IPS-18c (cell line): ENCODE data around the gene OBSCN.
"Not testable (repeated sequence)": the region's sequence is repeated elsewhere in the genome, so short reads cannot be mapped to it uniquely, and the experiment has no call there.

Experiments
- H3K4me3 ChIP-seq: 2 replicates; pipeline ENCODE4 v1.7.0; 2013; ENCODE audit warnings: low read depth, mild to moderate bottlenecking, low read length, moderate library complexity; ENCODE audit not compliant: insufficient read depth
- H3K9me3 ChIP-seq: one replicate; pipeline ENCODE4 v1.6.1; 2013; ENCODE audit warnings: mild to moderate bottlenecking, low read length, moderate library complexity; ENCODE audit not compliant: control insufficient read depth, insufficient read depth

OBSCN gene

GRCh38 chr1:228258486-228258885, 50.6 kb downstream of the OBSCN start:
- H3K9me3 ChIP-seq: no peaks in the 10 kb centered on the region

GRCh38 chr1:228259368-228259894, 51.6 kb downstream of the OBSCN start:
- H3K4me3 ChIP-seq: no peak overlapping the region
- no peaks in the 10 kb centered on the region for H3K9me3 ChIP-seq

More at GRCh38 chr1:228258486-228258885, 50.6 kb downstream of the OBSCN start:
- no peak overlapping the region for H3K4me3 ChIP-seq

- Histone ChIP-seq H3K4me3 (no peak overlapping the region), H3K9me3 (peaks cover 2% of the 10 kb centered on the region)
Observed at GRCh38 chr1:228259951-228260350, 52.1 kb downstream of the OBSCN start.

GRCh38 chr1:228261706-228262105, 53.9 kb downstream of the OBSCN start:
- no peak overlapping the region for H3K4me3 ChIP-seq
- peaks cover 2% of the 10 kb centered on the region for H3K9me3 ChIP-seq

GRCh38 chr1:228262475-228262874, 54.6 kb downstream of the OBSCN start:
- Histone ChIP-seq H3K9me3 (peaks cover 2% of the 10 kb centered on the region), H3K4me3 (no peak overlapping the region)

- peaks cover 2% of the 10 kb centered on the region for H3K9me3 ChIP-seq
- no peak overlapping the region for H3K4me3 ChIP-seq
Observed at GRCh38 chr1:228263636-228264035, 55.8 kb downstream of the OBSCN start.

- H3K4me3 ChIP-seq: no peak overlapping the region
- peaks cover 2% of the 10 kb centered on the region for H3K9me3 ChIP-seq
Observed at GRCh38 chr1:228264090-228264829, 56.4 kb downstream of the OBSCN start.

- Histone ChIP-seq H3K9me3 (peaks cover 2% of the 10 kb centered on the region), H3K4me3 (no peak overlapping the region)
Observed at GRCh38 chr1:228265167-228265566, 57.3 kb downstream of the OBSCN start.

GRCh38 chr1:228267962-228268880, 60.4 kb downstream of the OBSCN start:
- peaks cover 2% of the 10 kb centered on the region for H3K9me3 ChIP-seq
- H3K4me3 ChIP-seq: no peak overlapping the region

GRCh38 chr1:228268881-228269265, 61.0 kb downstream of the OBSCN start:
- Histone ChIP-seq H3K9me3 (peaks cover 2% of the 10 kb centered on the region), H3K4me3 (no peak overlapping the region)

- H3K4me3 ChIP-seq, H3K9me3 ChIP-seq: not testable (repeated sequence)
Observed at GRCh38 chr1:228269431-228269830, 61.6 kb downstream of the OBSCN start.

GRCh38 chr1:228270032-228270431, 62.2 kb downstream of the OBSCN start:
- H3K9me3 ChIP-seq: no peaks in the 10 kb centered on the region
- no peak overlapping the region for H3K4me3 ChIP-seq

GRCh38 chr1:228271701-228272251, 63.9 kb downstream of the OBSCN start:
- Histone ChIP-seq H3K4me3 (no peak overlapping the region), H3K9me3 (no peaks in the 10 kb centered on the region)

GRCh38 chr1:228272331-228272791, 64.5 kb downstream of the OBSCN start:
- H3K9me3 ChIP-seq: no peaks in the 10 kb centered on the region
- H3K4me3 ChIP-seq: no peak overlapping the region

GRCh38 chr1:228272831-228273571, 65.2 kb downstream of the OBSCN start:
- no peak overlapping the region for H3K4me3 ChIP-seq
- no peaks in the 10 kb centered on the region for H3K9me3 ChIP-seq

GRCh38 chr1:228273720-228274451, 66.0 kb downstream of the OBSCN start:
- Histone ChIP-seq H3K4me3 (no peak overlapping the region), H3K9me3 (no peaks in the 10 kb centered on the region)
